ENCODE measurements around the gene CYP39A1. TPM values are rescaled to one million over a fixed set of nuclear protein-coding genes. Genes with fewer than 3 reads are reported as not detected.

The CYP39A1 gene
- total RNA-seq, 1 experiment from 2014 or later = 0.54 TPM

DNA sequence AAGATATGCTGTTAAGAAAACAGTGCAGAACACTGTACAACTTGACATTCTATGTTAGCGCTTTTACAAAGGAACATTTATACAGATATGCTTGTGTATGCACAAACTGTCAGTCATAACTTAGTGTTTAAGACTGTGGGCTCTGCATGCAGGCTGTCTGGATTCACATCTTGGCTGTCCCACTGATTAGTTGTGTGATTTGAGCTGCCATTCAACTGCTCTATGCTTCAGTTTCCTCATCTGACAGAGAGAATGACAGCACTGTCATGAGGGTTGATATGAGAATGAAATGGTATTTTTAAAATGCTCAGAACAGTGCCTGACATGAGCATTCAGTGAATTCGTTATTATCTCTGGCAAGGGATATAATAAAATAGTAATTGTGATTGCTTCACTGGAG, 8.9 kb upstream of the CYP39A1 start:
- H3K4me3 ChIP-seq (replicated peaks in 1 of 2; ENCODE audit: low read depth in 1 of 2, low read length in 2 of 2) = no peak overlapping the region
- H3K27ac ChIP-seq (ENCODE audit: low read depth, low read length) = no peak overlapping the region
- H3K27me3 ChIP-seq (ENCODE audit: insufficient read depth, low read length) = no peaks in the 10 kb centered on the region
- ChIA-PET RAD21 (ENCODE audit: low non-redundant PET in 1 of 2, low total read pairs in 2 of 2, uncharacterized antibody in 2 of 2, unreplicated experiment in 2 of 2) (no interaction called here), CTCF (no interaction called here), POLR2A (no interaction called here)
- H3K9ac ChIP-seq (ENCODE audit: low read length) = no peak overlapping the region
- H3K9me2 ChIP-seq (ENCODE audit: insufficient read depth) = no peaks in the 10 kb centered on the region
- H3K9me3 ChIP-seq (ENCODE audit: control insufficient read depth in 1 of 2, insufficient read depth in 1 of 2, low read depth in 1 of 2, low read length in 2 of 2) = no peaks in the 10 kb centered on the region
- no peaks in the 10 kb centered on the region for H3K79me2 ChIP-seq (ENCODE audit: insufficient read depth, low read length)
- H3K4me2 ChIP-seq (ENCODE audit: low read length) = no peak overlapping the region
- intact Hi-C loops (cut with micrococcal nuclease) = no loop called here
- BruUV-seq (replicated peaks) = no TSS peak
- no peaks in the 10 kb centered on the region for H4K20me1 ChIP-seq (ENCODE audit: insufficient read depth)
- H3K4me1 ChIP-seq (ENCODE audit: control insufficient read depth in 1 of 2, insufficient read depth in 2 of 2, low read length in 2 of 2) = no peaks in the 10 kb centered on the region
- no peaks in the 10 kb centered on the region for H3K36me3 ChIP-seq (ENCODE audit: control insufficient read depth in 1 of 2, insufficient read depth in 2 of 2, low read length in 2 of 2)
- DNase-seq (ENCODE audit: low read depth, low spot score) (no peak), ATAC-seq (no peak)
- no peak overlapping the region for H2AFZ ChIP-seq (ENCODE audit: low read depth, low read length, poor library complexity, severe bottlenecking)
- no peak for TF ChIP-seq RAD21 (IDR thresholded peaks at IDR 0.05; ENCODE audit: low read depth)
- TF ChIP-seq, protein P1, sequence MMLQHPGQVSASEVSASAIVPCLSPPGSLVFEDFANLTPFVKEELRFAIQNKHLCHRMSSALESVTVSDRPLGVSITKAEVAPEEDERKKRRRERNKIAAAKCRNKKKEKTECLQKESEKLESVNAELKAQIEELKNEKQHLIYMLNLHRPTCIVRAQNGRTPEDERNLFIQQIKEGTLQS (IDR thresholded peaks at IDR 0.05) = no peak
- no peak for TF ChIP-seq SRF (IDR thresholded peaks at IDR 0.05; ENCODE audit: low read depth)
- TF ChIP-seq, protein P2, sequence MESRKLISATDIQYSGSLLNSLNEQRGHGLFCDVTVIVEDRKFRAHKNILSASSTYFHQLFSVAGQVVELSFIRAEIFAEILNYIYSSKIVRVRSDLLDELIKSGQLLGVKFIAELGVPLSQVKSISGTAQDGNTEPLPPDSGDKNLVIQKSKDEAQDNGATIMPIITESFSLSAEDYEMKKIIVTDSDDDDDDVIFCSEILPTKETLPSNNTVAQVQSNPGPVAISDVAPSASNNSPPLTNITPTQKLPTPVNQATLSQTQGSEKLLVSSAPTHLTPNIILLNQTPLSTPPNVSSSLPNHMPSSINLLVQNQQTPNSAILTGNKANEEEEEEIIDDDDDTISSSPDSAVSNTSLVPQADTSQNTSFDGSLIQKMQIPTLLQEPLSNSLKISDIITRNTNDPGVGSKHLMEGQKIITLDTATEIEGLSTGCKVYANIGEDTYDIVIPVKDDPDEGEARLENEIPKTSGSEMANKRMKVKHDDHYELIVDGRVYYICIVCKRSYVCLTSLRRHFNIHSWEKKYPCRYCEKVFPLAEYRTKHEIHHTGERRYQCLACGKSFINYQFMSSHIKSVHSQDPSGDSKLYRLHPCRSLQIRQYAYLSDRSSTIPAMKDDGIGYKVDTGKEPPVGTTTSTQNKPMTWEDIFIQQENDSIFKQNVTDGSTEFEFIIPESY (IDR thresholded peaks at IDR 0.05; ENCODE audit: extremely low read depth, insufficient replicate concordance, low read length) = no peak
- TF ChIP-seq, protein P3, sequence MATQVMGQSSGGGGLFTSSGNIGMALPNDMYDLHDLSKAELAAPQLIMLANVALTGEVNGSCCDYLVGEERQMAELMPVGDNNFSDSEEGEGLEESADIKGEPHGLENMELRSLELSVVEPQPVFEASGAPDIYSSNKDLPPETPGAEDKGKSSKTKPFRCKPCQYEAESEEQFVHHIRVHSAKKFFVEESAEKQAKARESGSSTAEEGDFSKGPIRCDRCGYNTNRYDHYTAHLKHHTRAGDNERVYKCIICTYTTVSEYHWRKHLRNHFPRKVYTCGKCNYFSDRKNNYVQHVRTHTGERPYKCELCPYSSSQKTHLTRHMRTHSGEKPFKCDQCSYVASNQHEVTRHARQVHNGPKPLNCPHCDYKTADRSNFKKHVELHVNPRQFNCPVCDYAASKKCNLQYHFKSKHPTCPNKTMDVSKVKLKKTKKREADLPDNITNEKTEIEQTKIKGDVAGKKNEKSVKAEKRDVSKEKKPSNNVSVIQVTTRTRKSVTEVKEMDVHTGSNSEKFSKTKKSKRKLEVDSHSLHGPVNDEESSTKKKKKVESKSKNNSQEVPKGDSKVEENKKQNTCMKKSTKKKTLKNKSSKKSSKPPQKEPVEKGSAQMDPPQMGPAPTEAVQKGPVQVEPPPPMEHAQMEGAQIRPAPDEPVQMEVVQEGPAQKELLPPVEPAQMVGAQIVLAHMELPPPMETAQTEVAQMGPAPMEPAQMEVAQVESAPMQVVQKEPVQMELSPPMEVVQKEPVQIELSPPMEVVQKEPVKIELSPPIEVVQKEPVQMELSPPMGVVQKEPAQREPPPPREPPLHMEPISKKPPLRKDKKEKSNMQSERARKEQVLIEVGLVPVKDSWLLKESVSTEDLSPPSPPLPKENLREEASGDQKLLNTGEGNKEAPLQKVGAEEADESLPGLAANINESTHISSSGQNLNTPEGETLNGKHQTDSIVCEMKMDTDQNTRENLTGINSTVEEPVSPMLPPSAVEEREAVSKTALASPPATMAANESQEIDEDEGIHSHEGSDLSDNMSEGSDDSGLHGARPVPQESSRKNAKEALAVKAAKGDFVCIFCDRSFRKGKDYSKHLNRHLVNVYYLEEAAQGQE (IDR thresholded peaks at IDR 0.05; ENCODE audit: low read depth) = no peak
- no peak for TF ChIP-seq CBX3 (IDR thresholded peaks at IDR 0.05; ENCODE audit: low read depth)
- TF ChIP-seq ZFX (IDR thresholded peaks at IDR 0.05) = no peak
- TF ChIP-seq ELF1 (IDR thresholded peaks at IDR 0.05; ENCODE audit: borderline replicate concordance, low read depth) = no peak
- TF ChIP-seq, protein P4, sequence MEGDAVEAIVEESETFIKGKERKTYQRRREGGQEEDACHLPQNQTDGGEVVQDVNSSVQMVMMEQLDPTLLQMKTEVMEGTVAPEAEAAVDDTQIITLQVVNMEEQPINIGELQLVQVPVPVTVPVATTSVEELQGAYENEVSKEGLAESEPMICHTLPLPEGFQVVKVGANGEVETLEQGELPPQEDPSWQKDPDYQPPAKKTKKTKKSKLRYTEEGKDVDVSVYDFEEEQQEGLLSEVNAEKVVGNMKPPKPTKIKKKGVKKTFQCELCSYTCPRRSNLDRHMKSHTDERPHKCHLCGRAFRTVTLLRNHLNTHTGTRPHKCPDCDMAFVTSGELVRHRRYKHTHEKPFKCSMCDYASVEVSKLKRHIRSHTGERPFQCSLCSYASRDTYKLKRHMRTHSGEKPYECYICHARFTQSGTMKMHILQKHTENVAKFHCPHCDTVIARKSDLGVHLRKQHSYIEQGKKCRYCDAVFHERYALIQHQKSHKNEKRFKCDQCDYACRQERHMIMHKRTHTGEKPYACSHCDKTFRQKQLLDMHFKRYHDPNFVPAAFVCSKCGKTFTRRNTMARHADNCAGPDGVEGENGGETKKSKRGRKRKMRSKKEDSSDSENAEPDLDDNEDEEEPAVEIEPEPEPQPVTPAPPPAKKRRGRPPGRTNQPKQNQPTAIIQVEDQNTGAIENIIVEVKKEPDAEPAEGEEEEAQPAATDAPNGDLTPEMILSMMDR (IDR thresholded peaks at IDR 0.05 in 2 of 3, conservative IDR thresholded peaks at IDR 0.05 in 1 of 3; ENCODE audit: borderline replicate concordance in 1 of 3, insufficient read depth in 1 of 3, low read depth in 2 of 3, low read length in 2 of 3) = no peak
- no peak for TF ChIP-seq POLR2A (IDR thresholded peaks at IDR 0.05; ENCODE audit: borderline replicate concordance, extremely low read depth, insufficient read depth, insufficient read length)
- TF ChIP-seq TCF7L2 (IDR thresholded peaks at IDR 0.05; ENCODE audit: borderline replicate concordance, extremely low read depth, insufficient read depth, insufficient read length) = no peak
- TF ChIP-seq SIN3A (IDR thresholded peaks at IDR 0.05; ENCODE audit: low read depth) = no peak
- no peak for TF ChIP-seq POLR2AphosphoS5 (IDR thresholded peaks at IDR 0.05; ENCODE audit: low read depth, low read length)
- no peak for TF ChIP-seq SP1 (IDR thresholded peaks at IDR 0.05; ENCODE audit: low read depth)
- TF ChIP-seq FOSL1 (IDR thresholded peaks at IDR 0.05; ENCODE audit: low read depth) = no peak
- no peak for TF ChIP-seq JUND (IDR thresholded peaks at IDR 0.05)
